HepG2 (cell line): ENCODE data around the gene HSF2BP. TPM values are rescaled to one million over a fixed set of nuclear protein-coding genes. Genes with fewer than 3 reads are reported as not detected.

Experiments used
- GPN1 ChIP-seq: sonication (generic); formaldehyde crosslinking; IDR thresholded peaks from 2 replicates; pipeline ENCODE4 v1.5.1; 2020; ENCODE audit warnings: missing genetic modification reagents, borderline replicate concordance
- MAFG ChIP-seq: sonication (generic); formaldehyde crosslinking; IDR thresholded peaks from 2 replicates; pipeline ENCODE4 v1.5.1; 2020; ENCODE audit warnings: mild to moderate bottlenecking, missing genetic modification reagents
- MXD4 ChIP-seq: IDR thresholded peaks from 2 replicates; pipeline ENCODE4 v1.6.1; 2016; ENCODE audit warnings: mild to moderate bottlenecking, missing biosample characterization, missing genetic modification reagents
- NR2F6 ChIP-seq, 2 experiments: IDR thresholded peaks; 2 replicates each; pipeline ENCODE4 v1.6.1; 2016; ENCODE audit warnings: antibody characterized with exemption in 1 of 2, mild to moderate bottlenecking in 1 of 2
- PHF5A ChIP-seq: IDR thresholded peaks from one replicate; pipeline ENCODE4 v1.6.1; 2018; ENCODE audit warnings: low read depth, missing genetic modification reagents; ENCODE audit not compliant: unreplicated experiment
- POLR2AphosphoS2 ChIP-seq: IDR thresholded peaks from 2 replicates; pipeline ENCODE4 v1.6.1; 2011; ENCODE audit warnings: low read depth, low read length, improper control_type of control experiment
- SMYD3 ChIP-seq: sonication (generic); formaldehyde crosslinking; IDR thresholded peaks from 2 replicates; pipeline ENCODE4 v1.8.1; 2023; ENCODE audit warnings: mild to moderate bottlenecking, missing genetic modification reagents
- TFDP1 ChIP-seq: IDR thresholded peaks from 2 replicates; pipeline ENCODE4 v1.6.1; 2016; ENCODE audit warnings: missing compliant biosample characterization, missing genetic modification reagents, borderline replicate concordance
- ZNF274 ChIP-seq: sonication (generic); formaldehyde crosslinking; IDR thresholded peaks from 2 replicates; pipeline ENCODE4 v1.5.1; 2020; ENCODE audit warnings: mild to moderate bottlenecking, missing genetic modification reagents
- ZNF780A ChIP-seq: sonication (generic); formaldehyde crosslinking; IDR thresholded peaks from 2 replicates; pipeline ENCODE4 v1.8.0; 2022; ENCODE audit warnings: mild to moderate bottlenecking, missing genetic modification reagents, moderate library complexity
- polyA plus RNA-seq, 8 experiments: library from polyadenylated mRNA; depleted of rRNA in 3 of 8; stranded (reverse) in 7 of 8; unstranded in 1 of 8; fragments of >200 nt; fragmentation: Illumina TruSeq in 4 of 8; extraction: Trizol in 4 of 8; gene quantifications; 2 replicates each; pipeline versions ENCODE4 v1.2.1 to v1.2.3, GENCODE V29; 2011 to 2016; ENCODE audit warnings: low read depth in 4 of 8, missing spikeins in 1 of 8, mixed read lengths in 1 of 8; ENCODE audit not compliant: insufficient read depth in 1 of 8
- total RNA-seq, 5 experiments: library from RNA; depleted of rRNA; stranded (reverse); fragments of >200 nt; fragmentation: Illumina TruSeq; extraction: Trizol; gene quantifications; 2 replicates each; pipeline ENCODE4 v1.2.3, GENCODE V29; 2016; ENCODE audit warnings: low read depth in 1 of 5
- TF ChIP-seq, protein P1 (sequence below): sonication (generic); formaldehyde crosslinking; conservative IDR thresholded peaks from 2 replicates; pipeline ENCODE4 v1.8.0; 2022; ENCODE audit warnings: missing genetic modification reagents
- TF ChIP-seq, protein P2 (sequence below): sonication (generic); formaldehyde crosslinking; IDR thresholded peaks from 2 replicates; pipeline ENCODE4 v1.4.0; 2020; ENCODE audit warnings: mild to moderate bottlenecking, missing genetic modification reagents
- TF ChIP-seq, protein P3 (sequence below): sonication (generic); formaldehyde crosslinking; IDR thresholded peaks from 2 replicates; pipeline ENCODE4 v1.8.0; 2022; ENCODE audit warnings: mild to moderate bottlenecking, missing genetic modification reagents
- TF ChIP-seq, protein P4 (sequence below): sonication (generic); formaldehyde crosslinking; IDR thresholded peaks from 2 replicates; pipeline ENCODE4 v1.8.0; 2022; ENCODE audit warnings: low read depth, missing genetic modification reagents

Gene HSF2BP
- total and polyA plus RNA-seq, 2 of the 13 experiments (the other 11 are each of a cell fraction or from before 2014, with no cell fraction given), result 0.67 to 2.2 TPM

DNA sequence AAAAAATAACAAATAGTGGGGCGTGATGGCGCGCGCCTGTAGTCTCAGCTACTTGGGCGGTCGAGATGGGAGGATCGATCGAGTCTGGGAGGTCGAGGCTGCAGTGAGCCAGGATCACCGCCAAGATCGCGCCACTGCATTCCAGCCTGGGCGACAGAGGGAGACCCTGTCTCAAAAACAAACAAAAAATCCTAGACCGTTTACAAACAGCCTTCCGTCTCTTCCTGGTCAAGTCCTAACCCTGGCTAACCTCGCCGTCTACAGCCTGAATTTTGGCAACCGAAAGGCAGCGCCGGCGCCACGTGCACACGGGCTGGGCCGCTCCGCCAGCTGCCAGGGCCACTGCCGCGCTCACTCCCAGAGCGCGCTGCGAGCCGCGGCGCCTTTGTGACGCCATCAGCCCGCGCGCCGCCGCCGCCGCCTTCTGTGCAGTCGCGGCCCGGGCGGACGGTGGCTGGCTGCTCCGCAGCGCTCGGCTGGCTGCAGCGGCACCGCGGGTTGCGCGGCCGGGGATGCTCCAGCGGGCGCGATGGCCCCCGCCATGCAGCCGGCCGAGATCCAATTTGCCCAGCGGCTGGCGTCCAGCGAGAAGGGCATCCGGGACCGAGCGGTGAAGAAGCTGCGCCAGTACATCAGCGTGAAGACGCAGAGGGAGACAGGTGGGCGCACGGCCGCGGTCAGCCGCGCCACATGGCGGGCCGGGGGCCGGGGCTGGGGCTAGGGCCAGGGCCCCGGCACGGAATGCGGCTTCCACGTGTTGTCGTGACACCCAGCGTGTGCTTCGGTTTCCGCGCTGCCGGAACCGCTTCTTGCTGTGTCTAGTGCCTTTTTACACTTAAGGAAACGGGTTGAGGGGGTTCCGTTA lies at the start of gene HSF2BP, which contains the start of gene RRP1B (continued):
- TF ChIP-seq, protein P1, sequence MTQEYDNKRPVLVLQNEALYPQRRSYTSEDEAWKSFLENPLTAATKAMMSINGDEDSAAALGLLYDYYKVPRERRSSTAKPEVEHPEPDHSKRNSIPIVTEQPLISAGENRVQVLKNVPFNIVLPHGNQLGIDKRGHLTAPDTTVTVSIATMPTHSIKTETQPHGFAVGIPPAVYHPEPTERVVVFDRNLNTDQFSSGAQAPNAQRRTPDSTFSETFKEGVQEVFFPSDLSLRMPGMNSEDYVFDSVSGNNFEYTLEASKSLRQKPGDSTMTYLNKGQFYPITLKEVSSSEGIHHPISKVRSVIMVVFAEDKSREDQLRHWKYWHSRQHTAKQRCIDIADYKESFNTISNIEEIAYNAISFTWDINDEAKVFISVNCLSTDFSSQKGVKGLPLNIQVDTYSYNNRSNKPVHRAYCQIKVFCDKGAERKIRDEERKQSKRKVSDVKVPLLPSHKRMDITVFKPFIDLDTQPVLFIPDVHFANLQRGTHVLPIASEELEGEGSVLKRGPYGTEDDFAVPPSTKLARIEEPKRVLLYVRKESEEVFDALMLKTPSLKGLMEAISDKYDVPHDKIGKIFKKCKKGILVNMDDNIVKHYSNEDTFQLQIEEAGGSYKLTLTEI (CRISPR knock-in tag), result no peak
- TF ChIP-seq ZNF274, result peak; percentile 91
- TF ChIP-seq NR2F6 (IDR thresholded peaks at IDR 0.05), result no peak
- TF ChIP-seq NR2F6 (CRISPR knock-in tag; IDR thresholded peaks at IDR 0.05), result peak; percentile 52; the same call in 1 of the 2 replicates
- no peak for TF ChIP-seq MAFG (CRISPR knock-in tag)
- TF ChIP-seq ZNF780A (CRISPR knock-in tag), result no peak
- no peak for TF ChIP-seq SMYD3 (CRISPR knock-in tag)
- 0 out of 2 replicates have a peak, but pooled peaks have one; percentile 45 for TF ChIP-seq GPN1 (CRISPR knock-in tag)
- TF ChIP-seq, protein P2, sequence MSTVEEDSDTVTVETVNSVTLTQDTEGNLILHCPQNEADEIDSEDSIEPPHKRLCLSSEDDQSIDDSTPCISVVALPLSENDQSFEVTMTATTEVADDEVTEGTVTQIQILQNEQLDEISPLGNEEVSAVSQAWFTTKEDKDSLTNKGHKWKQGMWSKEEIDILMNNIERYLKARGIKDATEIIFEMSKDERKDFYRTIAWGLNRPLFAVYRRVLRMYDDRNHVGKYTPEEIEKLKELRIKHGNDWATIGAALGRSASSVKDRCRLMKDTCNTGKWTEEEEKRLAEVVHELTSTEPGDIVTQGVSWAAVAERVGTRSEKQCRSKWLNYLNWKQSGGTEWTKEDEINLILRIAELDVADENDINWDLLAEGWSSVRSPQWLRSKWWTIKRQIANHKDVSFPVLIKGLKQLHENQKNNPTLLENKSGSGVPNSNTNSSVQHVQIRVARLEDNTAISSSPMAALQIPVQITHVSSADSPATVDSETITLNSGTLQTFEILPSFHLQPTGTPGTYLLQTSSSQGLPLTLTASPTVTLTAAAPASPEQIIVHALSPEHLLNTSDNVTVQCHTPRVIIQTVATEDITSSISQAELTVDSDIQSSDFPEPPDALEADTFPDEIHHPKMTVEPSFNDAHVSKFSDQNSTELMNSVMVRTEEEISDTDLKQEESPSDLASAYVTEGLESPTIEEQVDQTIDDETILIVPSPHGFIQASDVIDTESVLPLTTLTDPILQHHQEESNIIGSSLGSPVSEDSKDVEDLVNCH (CRISPR knock-in tag), result 0 out of 2 replicates have a peak, but pooled peaks have one; percentile 30
- peak; percentile 98 for TF ChIP-seq TFDP1 (CRISPR knock-in tag)
- TF ChIP-seq, protein P3, sequence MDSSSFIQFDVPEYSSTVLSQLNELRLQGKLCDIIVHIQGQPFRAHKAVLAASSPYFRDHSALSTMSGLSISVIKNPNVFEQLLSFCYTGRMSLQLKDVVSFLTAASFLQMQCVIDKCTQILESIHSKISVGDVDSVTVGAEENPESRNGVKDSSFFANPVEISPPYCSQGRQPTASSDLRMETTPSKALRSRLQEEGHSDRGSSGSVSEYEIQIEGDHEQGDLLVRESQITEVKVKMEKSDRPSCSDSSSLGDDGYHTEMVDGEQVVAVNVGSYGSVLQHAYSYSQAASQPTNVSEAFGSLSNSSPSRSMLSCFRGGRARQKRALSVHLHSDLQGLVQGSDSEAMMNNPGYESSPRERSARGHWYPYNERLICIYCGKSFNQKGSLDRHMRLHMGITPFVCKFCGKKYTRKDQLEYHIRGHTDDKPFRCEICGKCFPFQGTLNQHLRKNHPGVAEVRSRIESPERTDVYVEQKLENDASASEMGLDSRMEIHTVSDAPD (CRISPR knock-in tag), result peak; percentile 91
- TF ChIP-seq PHF5A (CRISPR knock-in tag), result no peak
- TF ChIP-seq, protein P4, sequence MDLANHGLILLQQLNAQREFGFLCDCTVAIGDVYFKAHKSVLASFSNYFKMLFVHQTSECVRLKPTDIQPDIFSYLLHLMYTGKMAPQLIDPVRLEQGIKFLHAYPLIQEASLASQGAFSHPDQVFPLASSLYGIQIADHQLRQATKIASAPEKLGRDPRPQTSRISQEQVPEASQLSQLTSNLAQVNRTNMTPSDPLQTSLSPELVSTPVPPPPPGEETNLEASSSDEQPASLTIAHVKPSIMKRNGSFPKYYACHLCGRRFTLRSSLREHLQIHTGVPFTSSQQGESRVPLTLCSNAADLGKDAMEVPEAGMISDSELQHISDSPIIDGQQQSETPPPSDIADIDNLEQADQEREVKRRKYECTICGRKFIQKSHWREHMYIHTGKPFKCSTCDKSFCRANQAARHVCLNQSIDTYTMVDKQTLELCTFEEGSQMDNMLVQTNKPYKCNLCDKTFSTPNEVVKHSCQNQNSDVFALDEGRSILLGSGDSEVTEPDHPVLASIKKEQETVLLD (CRISPR knock-in tag), result peak; percentile 96
- peak; percentile 95 for TF ChIP-seq MXD4 (CRISPR knock-in tag)
- no peak for TF ChIP-seq POLR2AphosphoS2
